ENCODE results near the gene TREML2.

Gene TREML2

DNA sequence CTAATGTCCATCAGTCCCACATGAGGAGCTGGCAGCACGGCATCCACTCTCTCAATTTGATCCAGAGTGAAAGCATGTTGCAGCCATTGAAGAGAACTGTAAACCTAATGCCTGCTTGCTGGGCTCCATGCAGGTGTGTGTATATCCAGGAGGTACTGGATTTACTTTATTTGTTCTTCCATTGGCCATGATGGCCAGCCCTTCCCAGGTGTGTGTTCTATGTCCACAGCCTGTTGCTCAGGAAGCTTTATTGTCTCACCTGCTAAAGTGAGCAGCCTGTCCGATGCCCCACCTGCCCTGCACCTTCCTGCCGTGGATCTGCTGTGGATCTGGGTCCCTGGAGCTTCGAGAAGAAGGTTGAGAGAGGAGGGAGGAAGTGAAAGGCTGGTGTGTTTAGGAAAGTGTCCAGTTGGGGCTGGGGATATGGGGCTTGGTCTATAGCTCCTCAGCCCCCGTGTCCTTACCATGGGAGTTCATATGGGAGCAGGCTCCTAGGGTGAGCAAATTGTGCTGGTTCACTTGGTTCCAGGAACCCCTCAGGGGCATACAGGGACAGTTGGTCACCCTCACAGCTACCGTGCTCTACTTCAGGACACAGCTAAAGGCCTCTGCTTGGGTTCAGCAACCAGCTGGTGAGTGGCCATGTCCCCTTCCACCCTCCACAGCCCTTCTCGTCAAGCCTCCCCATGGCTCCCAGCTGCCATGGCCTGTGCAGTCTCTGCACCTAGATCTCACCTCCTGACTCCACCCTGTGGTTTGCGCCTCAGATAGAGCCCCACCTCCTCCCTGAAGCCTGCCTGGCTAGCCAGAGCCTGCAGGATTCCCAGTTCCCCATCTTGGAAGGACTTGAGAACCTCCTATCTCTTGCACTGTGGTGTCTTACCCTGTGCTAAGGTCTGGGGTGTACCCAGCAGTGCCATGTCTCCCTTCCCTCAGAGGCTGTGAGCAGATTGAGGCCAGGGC, 12.7 kb downstream of the TREML2 start:
- Histone ChIP-seq H3K4me3 (ENCODE audit: low read depth, low read length) (no peak overlapping the region), H3K36me3 (no peaks in the 10 kb centered on the region), H3K27me3 (ENCODE audit: insufficient read depth, low read depth, severe bottlenecking) (no peaks in the 10 kb centered on the region), H3K9me3 (ENCODE audit: severe bottlenecking) (peaks cover 22% of the 10 kb centered on the region), H3K27ac (no peak overlapping the region)
- TF ChIP-seq CTCF (IDR thresholded peaks at IDR 0.05; ENCODE audit: low read depth, low read length), result no peak
- no peak for DNase-seq

- H3K27ac ChIP-seq, result no peak overlapping the region
- DNase-seq, result no peak
- TF ChIP-seq CTCF (IDR thresholded peaks at IDR 0.05; ENCODE audit: low read depth, low read length), result no peak
- peaks cover 22% of the 10 kb centered on the region for H3K9me3 ChIP-seq (ENCODE audit: severe bottlenecking)
- H3K4me3 ChIP-seq (ENCODE audit: low read depth, low read length), result no peak overlapping the region
- H3K36me3 ChIP-seq, result no peaks in the 10 kb centered on the region
- H3K27me3 ChIP-seq (ENCODE audit: insufficient read depth, low read depth, severe bottlenecking), result no peaks in the 10 kb centered on the region
Measured at GRCh38 chr6:41186031-41186562, 14.9 kb downstream of the TREML2 start.

DNA sequence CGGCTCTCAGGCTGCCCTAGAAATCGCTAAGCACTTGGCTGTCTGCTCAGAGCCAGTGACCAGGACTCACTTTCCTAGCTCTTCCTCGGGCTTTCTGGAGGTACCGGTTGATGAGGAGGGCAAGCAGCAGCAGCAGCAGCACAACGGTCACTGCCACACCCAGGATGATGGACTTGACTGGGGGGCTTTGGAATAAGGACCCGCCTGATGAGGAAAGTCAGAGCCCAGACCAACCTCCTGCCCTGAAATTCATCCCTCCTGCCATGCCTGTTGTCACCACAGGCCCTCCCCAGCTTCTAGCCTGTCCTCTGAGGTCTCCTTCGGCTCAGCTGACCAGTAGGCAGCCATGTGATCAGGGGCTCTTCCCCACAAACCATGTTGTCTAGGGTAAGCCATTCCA, 16.2 kb downstream of the TREML2 start:
- peaks cover 10% of the 10 kb centered on the region for H3K9me3 ChIP-seq (ENCODE audit: severe bottlenecking)
- no peak overlapping the region for H3K4me3 ChIP-seq (ENCODE audit: low read depth, low read length)
- H3K27ac ChIP-seq, result no peak overlapping the region
- TF ChIP-seq CTCF (IDR thresholded peaks at IDR 0.05; ENCODE audit: low read depth, low read length), result no peak
- H3K27me3 ChIP-seq (ENCODE audit: insufficient read depth, low read depth, severe bottlenecking), result no peaks in the 10 kb centered on the region
- no peaks in the 10 kb centered on the region for H3K36me3 ChIP-seq
- DNase-seq, result no peak

DNA sequence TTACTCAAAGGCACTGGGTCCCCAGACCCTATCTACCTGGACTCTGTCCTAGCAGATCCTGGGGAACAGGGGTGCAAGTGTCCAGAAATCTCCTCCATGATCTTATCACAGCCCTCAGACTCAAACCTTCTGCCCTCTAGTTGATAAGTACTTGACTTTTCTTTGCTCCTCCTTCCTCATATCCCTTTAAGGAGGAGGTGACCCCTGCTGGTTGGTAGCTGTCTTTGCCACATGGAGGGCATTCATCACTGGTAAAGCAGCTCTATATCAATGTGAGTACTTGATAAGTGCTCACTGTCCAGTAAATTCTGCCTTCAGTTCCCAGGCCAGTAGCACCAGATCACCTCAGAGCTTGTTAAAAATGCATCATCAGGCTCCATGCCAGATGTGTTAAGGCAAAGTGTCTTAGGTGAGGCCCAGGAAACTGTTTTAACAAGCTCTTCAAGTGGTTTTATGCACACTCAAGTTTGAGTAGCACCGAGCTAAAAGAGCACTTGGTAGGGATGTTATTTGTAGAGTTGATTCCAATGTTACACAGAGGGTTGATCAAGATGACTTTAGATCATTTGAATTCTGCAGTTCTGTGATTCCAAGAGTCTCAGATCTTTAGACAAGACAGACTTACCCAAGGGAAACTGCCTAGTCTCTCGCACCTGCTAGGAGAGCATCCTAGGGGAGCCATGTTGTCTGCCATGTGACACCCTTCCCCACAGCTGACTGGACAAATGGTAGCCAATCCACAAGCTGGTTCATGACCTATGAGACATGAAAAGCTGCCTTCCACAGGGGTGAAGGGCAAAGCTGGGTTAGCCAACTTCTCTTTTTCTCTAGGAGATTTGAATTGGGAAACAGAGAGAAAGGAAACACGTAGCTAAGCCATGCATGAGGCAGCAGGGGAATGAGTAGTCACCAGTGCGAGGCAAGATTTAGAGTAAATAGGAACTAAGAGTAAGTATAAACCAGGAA, 18.6 kb downstream of the TREML2 start:
- Histone ChIP-seq H3K36me3 (no peaks in the 10 kb centered on the region), H3K27ac (peak overlapping the region; percentile 19; the same call in 1 of the 2 replicates)
- peak; percentile 89 for DNase-seq

More for the DNA sequence above, 18.6 kb downstream of the TREML2 start:
- no peaks in the 10 kb centered on the region for H3K9me3 ChIP-seq (ENCODE audit: severe bottlenecking)
- no peaks in the 10 kb centered on the region for H3K27me3 ChIP-seq (ENCODE audit: insufficient read depth, low read depth, severe bottlenecking)
- no peak overlapping the region for H3K4me3 ChIP-seq (ENCODE audit: low read depth, low read length)
- peak; percentile 93 for TF ChIP-seq CTCF (IDR thresholded peaks at IDR 0.05; ENCODE audit: low read depth, low read length)

Data from WERI-Rb-1 (cell line).